ENCODE data around the gene ELF1. TPM values are rescaled to one million over a fixed set of nuclear protein-coding genes. Genes with fewer than 3 reads are reported as not detected.

ELF1 gene
- total and polyA plus RNA-seq, 2 of the 4 experiments (the other 2 are of a cell fraction) = 25.4 to 27.6 TPM

DNA sequence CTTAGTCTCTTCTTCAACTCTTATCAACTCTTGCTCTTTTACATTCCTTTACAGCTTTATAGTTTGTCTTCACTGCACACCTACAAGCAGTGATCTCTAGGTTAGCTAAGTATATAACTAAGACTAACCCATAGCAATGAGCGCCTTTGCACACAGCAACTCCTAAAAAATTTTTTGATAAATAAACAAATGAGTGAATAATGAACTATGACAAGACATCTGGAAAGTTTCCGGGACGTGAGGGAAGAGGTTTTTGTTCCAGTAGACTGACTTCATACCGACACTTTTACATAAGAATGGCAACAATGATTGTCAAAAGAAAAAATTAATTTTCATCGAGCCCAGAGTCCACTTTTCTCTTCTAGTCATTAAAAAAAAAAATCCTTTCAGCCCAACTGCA lies 98.3 kb downstream of the ELF1 start:
- TSS peak; percentile 41 for BruUV-seq (replicated peaks)
- 0 out of 2 replicates have a peak, but pooled peaks cover 4% of the 10 kb centered on the region for H3K9me1 ChIP-seq (ENCODE audit: insufficient read depth, low read length)
- H3K27ac ChIP-seq (ENCODE audit: insufficient read depth, low read length) = peak overlapping the region; percentile 77
- dilution Hi-C loops (cut with HindIII; ENCODE audit: low sequenced_read_pairs, unreplicated experiment) = no loop called here
- H3K36me3 ChIP-seq (ENCODE audit: control insufficient read depth, insufficient read depth, low read length) = no peaks in the 10 kb centered on the region
- no CpG with 5 or more reads among the region's 5 CpGs for whole genome bisulfite sequencing, 2 experiments (ENCODE audit: extremely low coverage in 2 of 2, insufficient read length in 1 of 2)
- no peaks in the 10 kb centered on the region; the same call in 1 of the 2 replicates for H3K9me3 ChIP-seq (ENCODE audit: control insufficient read depth, insufficient read depth, low read length)
- H3K14ac ChIP-seq (replicated peaks; ENCODE audit: low read depth, low read length) = peak overlapping the region; percentile 73
- H2BK120ac ChIP-seq (ENCODE audit: low read depth, low read length) = peak overlapping the region; percentile 89
- H4K20me1 ChIP-seq (ENCODE audit: insufficient read depth, low read length) = no peaks in the 10 kb centered on the region
- H3K27me3 ChIP-seq (ENCODE audit: control insufficient read depth, insufficient read depth, low read length) = no peaks in the 10 kb centered on the region
- peak overlapping the region; percentile 93; the same call in 1 of the 2 replicates for H3K56ac ChIP-seq (ENCODE audit: extremely low read depth, insufficient read depth, low read length)
- H4K91ac ChIP-seq (ENCODE audit: insufficient read depth, low read depth, low read length) = peak overlapping the region; percentile 84
- H2BK15ac ChIP-seq (ENCODE audit: low read depth, low read length) = peak overlapping the region; percentile 71; the same call in 1 of the 3 replicates
- no peak overlapping the region for H2AK9ac ChIP-seq (replicated peaks; ENCODE audit: low read depth, low read length, poor library complexity)
- no peak overlapping the region for H2AK5ac ChIP-seq (ENCODE audit: low read depth, low read length)
- no peak overlapping the region for H2BK20ac ChIP-seq (ENCODE audit: low read depth, low read length)
- peak overlapping the region; percentile 79 for H3K23ac ChIP-seq (ENCODE audit: low read depth, low read length)
- peak; percentile 56 for DNase-seq
- H2AFZ ChIP-seq (replicated peaks; ENCODE audit: low read length, poor library complexity) = peak overlapping the region; percentile 99
- intact Hi-C loops (cut with micrococcal nuclease) = loop anchor here (2.0 kb wide), 1 partner anchor 134 kb away; no protein-coding TSS in a partner anchor
- ATAC-seq (ENCODE audit: low read depth) = peak; percentile 40
- POLR2A ChIA-PET (ENCODE audit: unreplicated experiment) = no interaction called here
- CTCF ChIA-PET = interaction anchor here (0.6 to 1.4 kb wide), 4 partner anchors 13 to 65 kb away, joined by 3 to 4 read pairs (median 3); no protein-coding TSS in a partner anchor
- peak overlapping the region; percentile 61 for H2BK5ac ChIP-seq (ENCODE audit: low read depth, low read length, poor library complexity, severe bottlenecking)
- peak overlapping the region; percentile 92 to 100 for H4K8ac ChIP-seq (ENCODE audit: low read depth in 2 of 2, low read length in 2 of 2)
- TF ChIP-seq FOS (IDR thresholded peaks at IDR 0.05; ENCODE audit: low read depth, low read length) (no peak), SMC3 (IDR thresholded peaks at IDR 0.05; ENCODE audit: low read depth, low read length) (no peak), POLR2A (IDR thresholded peaks at IDR 0.05; ENCODE audit: low read depth, low read length) (no peak), RFX5 (IDR thresholded peaks at IDR 0.05; ENCODE audit: low read depth, low read length) (no peak), MAFK (IDR thresholded peaks at IDR 0.05; ENCODE audit: low read depth, low read length) (no peak), NFE2L2 (IDR thresholded peaks at IDR 0.05; ENCODE audit: low read depth, low read length) (no peak), RCOR1 (IDR thresholded peaks at IDR 0.05; ENCODE audit: insufficient replicate concordance, low read length) (no peak), MAZ (IDR thresholded peaks at IDR 0.05; ENCODE audit: borderline replicate concordance, low read depth, low read length) (no peak), MXI1 (IDR thresholded peaks at IDR 0.05; ENCODE audit: borderline replicate concordance, low read depth, low read length) (no peak), CEBPB (IDR thresholded peaks at IDR 0.05; ENCODE audit: low read depth, low read length) (no peak), CHD1 (IDR thresholded peaks at IDR 0.05; ENCODE audit: low read depth, low read length) (no peak), BHLHE40 (IDR thresholded peaks at IDR 0.05; ENCODE audit: low read depth, low read length) (no peak), ELK1 (IDR thresholded peaks at IDR 0.05; ENCODE audit: borderline replicate concordance, low read depth, low read length) (no peak), RAD21 (IDR thresholded peaks at IDR 0.05; ENCODE audit: low read length) (no peak), USF2 (IDR thresholded peaks at IDR 0.05; ENCODE audit: low read depth, low read length) (no peak)
- TF ChIP-seq, protein P1, sequence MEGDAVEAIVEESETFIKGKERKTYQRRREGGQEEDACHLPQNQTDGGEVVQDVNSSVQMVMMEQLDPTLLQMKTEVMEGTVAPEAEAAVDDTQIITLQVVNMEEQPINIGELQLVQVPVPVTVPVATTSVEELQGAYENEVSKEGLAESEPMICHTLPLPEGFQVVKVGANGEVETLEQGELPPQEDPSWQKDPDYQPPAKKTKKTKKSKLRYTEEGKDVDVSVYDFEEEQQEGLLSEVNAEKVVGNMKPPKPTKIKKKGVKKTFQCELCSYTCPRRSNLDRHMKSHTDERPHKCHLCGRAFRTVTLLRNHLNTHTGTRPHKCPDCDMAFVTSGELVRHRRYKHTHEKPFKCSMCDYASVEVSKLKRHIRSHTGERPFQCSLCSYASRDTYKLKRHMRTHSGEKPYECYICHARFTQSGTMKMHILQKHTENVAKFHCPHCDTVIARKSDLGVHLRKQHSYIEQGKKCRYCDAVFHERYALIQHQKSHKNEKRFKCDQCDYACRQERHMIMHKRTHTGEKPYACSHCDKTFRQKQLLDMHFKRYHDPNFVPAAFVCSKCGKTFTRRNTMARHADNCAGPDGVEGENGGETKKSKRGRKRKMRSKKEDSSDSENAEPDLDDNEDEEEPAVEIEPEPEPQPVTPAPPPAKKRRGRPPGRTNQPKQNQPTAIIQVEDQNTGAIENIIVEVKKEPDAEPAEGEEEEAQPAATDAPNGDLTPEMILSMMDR (conservative IDR thresholded peaks at IDR 0.05; ENCODE audit: low read depth, low read length) = no peak
- peak overlapping the region; percentile 51; the same call in 1 of the 2 replicates for H4K5ac ChIP-seq (ENCODE audit: low read depth, low read length)
- H3K4me2 ChIP-seq (ENCODE audit: low read depth, low read length) = peak overlapping the region; percentile 76
- peaks cover 2% of the 10 kb centered on the region for H3K4me1 ChIP-seq (ENCODE audit: control insufficient read depth, insufficient read depth, low read length)
- peak overlapping the region; percentile 90 for H3K9ac ChIP-seq (ENCODE audit: low read depth, low read length)
- H3K4ac ChIP-seq (ENCODE audit: low read depth, low read length) = peak overlapping the region; percentile 78
- in situ Hi-C loops (cut with MboI; ENCODE audit: low sequenced_read_pairs) = no loop called here
- peaks cover under 1 to 24% of the 10 kb centered on the region in 2 experiments; a peak in 3 of 4 replicates for H3K79me1 ChIP-seq (ENCODE audit: low read depth in 1 of 2, low read length in 2 of 2)
- peak overlapping the region; percentile 40 for H3K18ac ChIP-seq (ENCODE audit: low read depth, low read length)
- H3K4me3 ChIP-seq (ENCODE audit: insufficient read depth, low read depth, low read length) = peak overlapping the region; percentile 50
